ENCODE results near the gene LCE3E.

GRCh38 chr1:152596986-152597385 lies 30.4 kb upstream of the LCE3E start:
- TF ChIP-seq POLR2A (IDR thresholded peaks at IDR 0.05) (no peak), CTCF (IDR thresholded peaks at IDR 0.05) (no peak)

All from lower leg skin (tissue), 3 donors.